Epithelial cell of proximal tubule (primary cell): Measurements from ENCODE around the gene SLC26A1. TPM values are rescaled to one million over a fixed set of nuclear protein-coding genes. Genes with fewer than 3 reads are reported as not detected.

Source experiments
- DNase-seq: peaks from one replicate; pipeline ENCODE4 v3.0.0-alpha.2; 2011; ENCODE audit warnings: low read depth
- H3K4me3 ChIP-seq: 2 replicates; pipeline ENCODE4 v1.5.1; 2011; ENCODE audit warnings: low read depth, mild to moderate bottlenecking, low read length
- total RNA-seq: library from RNA; depleted of rRNA; stranded (reverse); fragments of >200 nt; gene quantifications from 2 replicates; pipeline ENCODE4 v1.2.3, GENCODE V29; 2015
- TF ChIP-seq, protein P1 (sequence below): conservative IDR thresholded peaks from 2 replicates; pipeline ENCODE4 v1.5.1; 2012; ENCODE audit warnings: low read depth, mild to moderate bottlenecking, low read length

The SLC26A1 gene
- total RNA-seq, 1 donor from 2014 or later: 0.35 TPM

DNA sequence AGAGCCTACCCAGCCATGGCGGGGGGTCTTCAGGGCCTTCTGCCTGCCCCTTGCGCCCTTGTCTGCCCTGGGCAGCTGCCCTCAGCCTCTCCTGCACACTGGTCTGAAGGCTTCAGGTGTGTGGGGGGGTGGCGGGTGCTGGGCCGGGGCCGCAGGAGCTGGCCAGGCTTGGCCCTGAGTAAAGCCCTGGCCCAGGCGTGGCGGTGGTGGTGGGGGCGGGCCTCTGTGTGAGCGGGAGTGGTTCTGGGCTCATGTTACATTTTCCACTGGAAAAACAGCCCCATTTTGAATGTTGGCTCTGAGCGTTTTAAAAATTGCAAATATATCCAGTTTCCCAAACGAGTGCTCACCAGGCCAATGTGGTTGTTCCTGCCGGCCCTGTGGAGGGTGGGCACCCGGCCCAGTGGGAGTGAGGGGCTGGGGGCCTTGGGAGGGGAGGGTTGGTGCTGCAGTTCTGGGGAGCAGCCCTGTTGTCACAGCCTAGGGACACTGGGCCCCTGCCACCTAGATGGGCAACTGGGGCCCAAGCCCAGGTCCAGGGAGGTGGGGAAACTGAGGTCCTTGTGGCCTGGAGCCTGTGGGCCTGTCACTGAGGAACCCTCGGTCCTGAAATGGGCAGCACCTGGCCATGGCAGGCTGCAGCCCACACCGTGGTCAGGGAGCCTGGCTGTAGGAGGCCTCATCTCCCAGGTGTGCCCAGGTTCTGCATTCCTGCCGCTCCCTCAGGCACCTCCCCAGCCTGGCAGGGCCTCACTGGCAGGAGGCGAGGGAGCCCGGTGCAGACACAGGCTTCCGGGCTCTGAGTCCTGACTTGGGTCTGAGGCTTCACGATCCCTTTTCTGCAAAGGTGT lies 46.5 kb upstream of the SLC26A1 start:
- TF ChIP-seq, protein P1, sequence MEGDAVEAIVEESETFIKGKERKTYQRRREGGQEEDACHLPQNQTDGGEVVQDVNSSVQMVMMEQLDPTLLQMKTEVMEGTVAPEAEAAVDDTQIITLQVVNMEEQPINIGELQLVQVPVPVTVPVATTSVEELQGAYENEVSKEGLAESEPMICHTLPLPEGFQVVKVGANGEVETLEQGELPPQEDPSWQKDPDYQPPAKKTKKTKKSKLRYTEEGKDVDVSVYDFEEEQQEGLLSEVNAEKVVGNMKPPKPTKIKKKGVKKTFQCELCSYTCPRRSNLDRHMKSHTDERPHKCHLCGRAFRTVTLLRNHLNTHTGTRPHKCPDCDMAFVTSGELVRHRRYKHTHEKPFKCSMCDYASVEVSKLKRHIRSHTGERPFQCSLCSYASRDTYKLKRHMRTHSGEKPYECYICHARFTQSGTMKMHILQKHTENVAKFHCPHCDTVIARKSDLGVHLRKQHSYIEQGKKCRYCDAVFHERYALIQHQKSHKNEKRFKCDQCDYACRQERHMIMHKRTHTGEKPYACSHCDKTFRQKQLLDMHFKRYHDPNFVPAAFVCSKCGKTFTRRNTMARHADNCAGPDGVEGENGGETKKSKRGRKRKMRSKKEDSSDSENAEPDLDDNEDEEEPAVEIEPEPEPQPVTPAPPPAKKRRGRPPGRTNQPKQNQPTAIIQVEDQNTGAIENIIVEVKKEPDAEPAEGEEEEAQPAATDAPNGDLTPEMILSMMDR: no peak
- DNase-seq: no peak
- H3K4me3 ChIP-seq: no peak overlapping the region

DNA sequence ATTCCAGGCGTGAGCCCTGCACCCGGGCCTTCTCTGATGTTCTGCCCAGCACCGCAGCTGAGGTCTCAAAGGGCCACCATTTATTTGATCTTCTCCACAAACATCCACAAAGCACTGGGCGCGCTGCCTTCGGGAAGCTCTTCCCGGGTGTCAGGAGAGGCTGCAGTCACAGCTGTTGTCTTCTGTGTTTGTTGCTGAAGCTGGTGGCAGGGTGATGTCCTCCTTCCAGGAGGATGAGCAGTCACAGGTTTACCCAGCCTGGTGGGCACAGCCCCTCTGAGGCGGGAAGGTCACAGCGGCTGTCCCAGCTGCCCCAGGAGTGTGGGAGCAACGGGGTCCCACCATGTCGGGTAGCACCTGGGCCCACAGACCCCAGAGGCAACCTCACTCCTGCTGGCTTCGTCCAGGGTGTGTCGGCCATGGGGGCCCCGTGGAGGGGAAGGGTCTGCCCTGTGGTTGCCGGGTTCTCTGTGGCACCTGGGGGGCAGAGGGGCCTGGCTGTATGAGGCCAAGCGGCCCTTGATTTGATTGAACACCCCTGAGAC lies 45.8 kb upstream of the SLC26A1 start:
- H3K4me3 ChIP-seq: no peak overlapping the region
- TF ChIP-seq, protein P1: no peak
- DNase-seq: no peak

DNA sequence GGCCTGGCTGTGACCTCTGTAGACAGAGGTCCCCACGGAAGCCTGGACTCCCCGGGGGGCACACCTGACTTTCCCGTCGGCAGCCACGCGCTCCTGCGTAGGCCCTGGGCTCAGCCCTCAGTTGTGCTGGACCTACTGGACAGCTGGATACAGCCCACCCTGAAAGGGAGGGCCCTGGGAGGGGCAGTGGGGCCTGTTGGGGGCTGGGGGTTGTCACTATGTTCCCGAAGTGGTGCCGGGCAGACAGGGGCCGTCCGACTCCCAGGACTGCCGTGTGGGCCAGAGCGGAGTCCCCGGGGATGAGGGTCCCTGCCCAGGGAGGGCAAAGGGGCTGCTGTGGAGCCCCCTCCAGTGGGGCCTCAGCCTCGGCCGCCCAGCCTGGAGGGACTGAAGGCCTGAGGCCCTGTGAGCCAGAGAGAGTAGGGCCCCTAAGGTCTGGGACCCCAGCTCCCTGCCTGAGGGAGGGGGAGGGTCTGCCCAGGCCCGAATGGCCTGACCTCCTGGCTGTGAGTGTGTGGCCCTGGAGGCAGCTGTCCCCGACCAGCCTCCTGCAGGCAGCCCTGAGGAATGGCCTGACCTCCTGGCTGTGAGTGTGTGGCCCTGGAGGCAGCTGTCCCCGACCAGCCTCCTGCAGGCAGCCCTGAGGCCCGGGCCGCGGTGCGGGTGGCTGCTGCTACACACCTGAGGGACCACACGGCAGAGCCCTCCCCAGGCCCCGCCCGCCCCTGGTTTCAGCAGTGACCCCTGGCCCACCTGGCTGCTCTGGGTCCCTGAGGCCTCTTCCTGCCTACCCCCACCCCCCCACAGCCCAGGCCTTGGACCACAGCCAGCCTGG lies 44.0 kb upstream of the SLC26A1 start:
- TF ChIP-seq, protein P1: no peak
- no peak for DNase-seq
- H3K4me3 ChIP-seq: no peak overlapping the region

DNA sequence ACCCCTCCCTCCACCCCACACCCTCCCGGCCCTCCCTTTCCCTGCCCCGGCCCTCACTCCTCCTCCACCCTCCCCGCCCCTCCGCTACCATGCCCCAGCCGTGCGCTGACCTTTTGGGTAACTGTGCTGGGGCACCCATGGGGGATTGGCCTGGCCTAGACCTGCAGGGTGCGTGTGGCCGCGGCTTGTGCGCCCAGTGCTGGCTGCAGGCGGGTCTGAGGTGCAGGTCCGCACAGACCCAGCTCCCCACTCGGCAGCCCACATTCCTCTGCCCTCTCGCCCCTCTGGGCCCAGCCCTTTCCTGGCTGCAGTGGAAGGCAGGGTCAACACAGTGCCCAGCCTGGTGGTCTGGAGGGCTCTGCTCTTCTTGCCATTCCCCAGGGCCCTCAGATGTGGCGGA lies 42.9 kb upstream of the SLC26A1 start:
- DNase-seq: no peak
- TF ChIP-seq, protein P1: no peak
- no peak overlapping the region for H3K4me3 ChIP-seq

DNA sequence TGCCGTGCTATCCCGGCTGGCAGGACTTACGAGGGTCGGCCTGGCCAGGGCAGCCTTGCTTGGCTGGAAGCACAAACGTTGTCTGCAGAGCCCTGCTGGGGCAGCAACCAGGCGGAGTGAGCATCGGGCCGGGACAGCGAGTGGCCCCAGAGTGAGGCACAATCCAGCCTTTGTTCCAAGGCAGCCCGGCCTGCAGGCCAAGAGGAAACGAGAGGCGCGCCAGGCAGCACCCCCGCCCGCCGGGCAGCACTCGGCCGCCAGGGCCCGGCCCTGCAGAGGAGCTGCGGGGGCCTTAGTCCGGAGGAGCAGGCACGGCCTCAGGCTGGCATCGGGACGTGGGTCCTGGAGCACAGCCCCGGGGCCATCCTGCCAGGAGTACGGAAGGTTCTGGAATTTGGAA lies 42.3 kb upstream of the SLC26A1 start:
- H3K4me3 ChIP-seq: no peak overlapping the region
- TF ChIP-seq, protein P1: no peak
- DNase-seq: no peak

DNA sequence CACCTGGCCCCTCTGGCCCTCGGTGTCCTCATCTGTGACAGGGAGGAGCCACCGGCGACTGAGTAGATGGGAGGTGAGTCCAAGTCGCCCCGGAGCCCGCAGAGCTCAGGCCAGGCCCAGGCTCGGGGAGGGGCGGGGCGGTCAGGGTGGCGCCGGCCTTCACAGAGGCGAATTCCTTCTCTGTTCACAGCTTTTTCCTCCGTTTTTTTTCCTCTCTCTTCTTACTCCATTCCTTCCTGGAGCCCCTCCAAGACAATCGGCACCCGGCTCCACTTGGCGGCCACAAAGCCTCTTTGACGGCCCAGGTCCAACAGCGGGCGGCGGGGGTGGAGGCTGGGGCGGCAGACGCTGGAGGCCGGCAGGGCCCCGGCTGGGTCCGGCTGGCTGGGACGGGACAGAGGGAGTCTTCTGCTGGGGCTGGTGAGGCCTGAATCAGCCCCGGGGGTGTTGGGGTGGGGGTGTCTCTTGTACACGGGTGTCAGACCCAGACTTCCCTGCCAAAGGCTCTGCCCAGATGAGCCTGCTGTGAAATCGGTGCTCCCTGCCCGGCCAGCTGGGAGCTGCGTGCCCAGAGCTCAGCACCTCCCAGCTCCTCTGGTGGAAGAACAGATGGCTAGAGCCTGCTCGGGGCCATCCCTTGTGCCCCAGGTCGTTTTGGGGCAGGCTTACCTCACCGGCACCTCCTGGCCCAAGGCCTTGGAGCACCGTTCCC lies 40.8 kb upstream of the SLC26A1 start:
- no peak overlapping the region for H3K4me3 ChIP-seq
- no peak for DNase-seq
- TF ChIP-seq, protein P1: no peak
